Nephron (organoid): ENCODE measurements around the gene RALGDS.

Experiments
- H3K27ac Mint-ChIP-seq, 3 experiments: 2 replicates each; pipeline ENCODE4 v1.8.0; 2020; ENCODE audit warnings: mixed read lengths in 3 of 3, mild to moderate bottlenecking in 2 of 3, moderate library complexity in 1 of 3
- H3K27me3 Mint-ChIP-seq: 2 replicates; pipeline ENCODE4 v1.8.0; 2021; ENCODE audit warnings: low read depth, mild to moderate bottlenecking, moderate library complexity, mixed read lengths
- H3K36me3 Mint-ChIP-seq: 2 replicates; pipeline ENCODE4 v1.8.0; 2020; ENCODE audit warnings: low read depth, mixed read lengths
- H3K4me1 Mint-ChIP-seq: 2 replicates; pipeline ENCODE4 v1.8.0; 2020; ENCODE audit warnings: mixed read lengths
- H3K4me3 Mint-ChIP-seq, 3 experiments: 2 replicates each; pipeline ENCODE4 v1.8.0; 2020; ENCODE audit warnings: mild to moderate bottlenecking in 3 of 3, mixed read lengths in 3 of 3, moderate library complexity in 2 of 3
- H3K9me3 Mint-ChIP-seq: 2 replicates; pipeline ENCODE4 v1.8.0; 2020; ENCODE audit warnings: mixed read lengths
- TF ChIP-seq, protein P1 (sequence below), 3 experiments: fragments of 200-600 bp; sonication (generic); IDR thresholded peaks; one replicate each; pipeline ENCODE4 v1.5.0; 2021; ENCODE audit warnings: antibody characterized with exemption in 3 of 3; ENCODE audit not compliant: unreplicated experiment in 3 of 3

RALGDS gene

DNA sequence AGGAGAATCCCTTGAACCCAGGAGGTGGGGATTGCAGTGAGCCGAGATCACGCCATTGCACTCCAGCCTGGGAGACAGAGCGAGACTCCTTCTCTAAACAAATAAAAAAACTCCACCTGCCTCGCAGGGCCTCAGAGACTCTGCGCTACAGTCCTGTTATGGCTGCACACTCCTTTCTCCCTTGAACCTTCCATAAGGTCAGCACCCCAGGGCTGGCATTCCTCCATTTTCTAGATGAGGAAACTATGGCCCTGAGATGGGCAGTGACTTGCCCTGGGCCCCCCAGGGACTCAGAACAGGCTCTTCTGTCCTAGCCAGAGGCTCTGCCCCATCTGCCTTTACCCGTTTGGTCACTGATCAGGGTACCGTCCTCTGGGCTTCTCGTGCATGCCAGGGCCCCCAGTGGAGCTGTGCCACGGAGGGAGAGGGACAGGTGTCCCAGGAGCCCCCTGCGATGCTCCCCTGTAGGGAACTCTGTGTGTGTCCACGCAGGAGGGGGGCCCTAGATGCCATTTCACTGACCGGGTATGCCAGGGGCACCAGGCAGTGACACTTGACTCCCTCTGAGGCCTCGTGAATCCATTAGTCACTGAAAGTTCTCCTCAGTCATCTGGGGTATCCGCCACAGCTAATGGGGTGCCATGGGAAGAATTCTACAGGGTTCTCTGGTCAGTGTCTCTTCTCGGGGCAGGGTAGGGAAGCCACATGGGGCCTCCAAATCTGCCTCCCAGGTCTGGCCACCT, 16.2 kb downstream of the RALGDS start:
- no peak overlapping the region for H3K4me3 Mint-ChIP-seq
- TF ChIP-seq, protein P1, sequence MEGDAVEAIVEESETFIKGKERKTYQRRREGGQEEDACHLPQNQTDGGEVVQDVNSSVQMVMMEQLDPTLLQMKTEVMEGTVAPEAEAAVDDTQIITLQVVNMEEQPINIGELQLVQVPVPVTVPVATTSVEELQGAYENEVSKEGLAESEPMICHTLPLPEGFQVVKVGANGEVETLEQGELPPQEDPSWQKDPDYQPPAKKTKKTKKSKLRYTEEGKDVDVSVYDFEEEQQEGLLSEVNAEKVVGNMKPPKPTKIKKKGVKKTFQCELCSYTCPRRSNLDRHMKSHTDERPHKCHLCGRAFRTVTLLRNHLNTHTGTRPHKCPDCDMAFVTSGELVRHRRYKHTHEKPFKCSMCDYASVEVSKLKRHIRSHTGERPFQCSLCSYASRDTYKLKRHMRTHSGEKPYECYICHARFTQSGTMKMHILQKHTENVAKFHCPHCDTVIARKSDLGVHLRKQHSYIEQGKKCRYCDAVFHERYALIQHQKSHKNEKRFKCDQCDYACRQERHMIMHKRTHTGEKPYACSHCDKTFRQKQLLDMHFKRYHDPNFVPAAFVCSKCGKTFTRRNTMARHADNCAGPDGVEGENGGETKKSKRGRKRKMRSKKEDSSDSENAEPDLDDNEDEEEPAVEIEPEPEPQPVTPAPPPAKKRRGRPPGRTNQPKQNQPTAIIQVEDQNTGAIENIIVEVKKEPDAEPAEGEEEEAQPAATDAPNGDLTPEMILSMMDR (IDR thresholded peaks at IDR 0.05; ENCODE audit: unreplicated experiment in 3 of 3): no peak
- H3K27ac Mint-ChIP-seq: no peak overlapping the region
- H3K9me3 Mint-ChIP-seq: no peaks in the 10 kb centered on the region
- H3K4me1 Mint-ChIP-seq: peaks cover under 1% of the 10 kb centered on the region
- peaks cover 25% of the 10 kb centered on the region for H3K36me3 Mint-ChIP-seq
- H3K27me3 Mint-ChIP-seq: no peaks in the 10 kb centered on the region

DNA sequence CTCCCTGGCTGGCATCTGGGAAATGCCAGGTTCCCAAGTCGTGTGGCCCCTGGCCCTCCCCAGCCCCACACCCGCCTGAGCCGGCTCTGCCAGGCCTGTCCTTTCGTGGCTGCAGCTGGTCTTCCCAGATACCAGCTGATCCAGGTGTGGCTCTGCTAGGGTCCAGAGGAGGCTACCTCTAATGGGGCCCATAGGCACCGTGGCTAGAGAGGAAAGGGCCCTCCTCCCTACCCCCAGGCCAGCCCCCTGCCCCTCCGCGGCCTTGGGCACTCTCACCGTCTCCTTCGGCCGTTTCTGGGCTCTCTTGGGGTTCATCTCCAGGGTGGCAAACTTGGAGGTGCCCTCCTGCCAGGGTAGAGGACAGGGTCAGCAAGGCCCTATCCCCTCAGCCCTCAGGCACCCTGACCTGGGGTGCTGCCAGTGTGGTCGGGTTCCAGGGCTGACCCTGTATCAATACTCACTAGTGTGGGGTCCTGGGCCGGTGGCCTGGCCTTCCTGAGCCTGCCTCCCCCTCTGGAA, 17.0 kb downstream of the RALGDS start:
- Mint-ChIP-seq H3K27ac (no peak overlapping the region), H3K4me1 (peaks cover 4% of the 10 kb centered on the region), H3K4me3 (no peak overlapping the region), H3K9me3 (peaks cover 4% of the 10 kb centered on the region), H3K36me3 (peaks cover 28% of the 10 kb centered on the region), H3K27me3 (no peaks in the 10 kb centered on the region)
- TF ChIP-seq, protein P1 (IDR thresholded peaks at IDR 0.05; ENCODE audit: unreplicated experiment in 3 of 3): no peak

- no peaks in the 10 kb centered on the region for H3K27me3 Mint-ChIP-seq
- H3K36me3 Mint-ChIP-seq: peaks cover 35% of the 10 kb centered on the region
- H3K27ac Mint-ChIP-seq: no peak overlapping the region
- peaks cover 4% of the 10 kb centered on the region for H3K4me1 Mint-ChIP-seq
- H3K9me3 Mint-ChIP-seq: peaks cover 5% of the 10 kb centered on the region
- no peak overlapping the region for H3K4me3 Mint-ChIP-seq
- TF ChIP-seq, protein P1 (IDR thresholded peaks at IDR 0.05; ENCODE audit: unreplicated experiment in 3 of 3): peak; percentile 86 to 93 (median 90)
These were observed 17.7 kb downstream of the RALGDS start for GRCh38 chr9:133103183-133103986.

- Mint-ChIP-seq H3K4me1 (peaks cover 4% of the 10 kb centered on the region), H3K27me3 (no peaks in the 10 kb centered on the region), H3K36me3 (peaks cover 45% of the 10 kb centered on the region), H3K4me3 (no peak overlapping the region), H3K27ac (no peak overlapping the region), H3K9me3 (peaks cover 6% of the 10 kb centered on the region)
- TF ChIP-seq, protein P1 (IDR thresholded peaks at IDR 0.05; ENCODE audit: unreplicated experiment in 3 of 3): no peak
These were observed 18.6 kb downstream of the RALGDS start for GRCh38 chr9:133102190-133103021.

DNA sequence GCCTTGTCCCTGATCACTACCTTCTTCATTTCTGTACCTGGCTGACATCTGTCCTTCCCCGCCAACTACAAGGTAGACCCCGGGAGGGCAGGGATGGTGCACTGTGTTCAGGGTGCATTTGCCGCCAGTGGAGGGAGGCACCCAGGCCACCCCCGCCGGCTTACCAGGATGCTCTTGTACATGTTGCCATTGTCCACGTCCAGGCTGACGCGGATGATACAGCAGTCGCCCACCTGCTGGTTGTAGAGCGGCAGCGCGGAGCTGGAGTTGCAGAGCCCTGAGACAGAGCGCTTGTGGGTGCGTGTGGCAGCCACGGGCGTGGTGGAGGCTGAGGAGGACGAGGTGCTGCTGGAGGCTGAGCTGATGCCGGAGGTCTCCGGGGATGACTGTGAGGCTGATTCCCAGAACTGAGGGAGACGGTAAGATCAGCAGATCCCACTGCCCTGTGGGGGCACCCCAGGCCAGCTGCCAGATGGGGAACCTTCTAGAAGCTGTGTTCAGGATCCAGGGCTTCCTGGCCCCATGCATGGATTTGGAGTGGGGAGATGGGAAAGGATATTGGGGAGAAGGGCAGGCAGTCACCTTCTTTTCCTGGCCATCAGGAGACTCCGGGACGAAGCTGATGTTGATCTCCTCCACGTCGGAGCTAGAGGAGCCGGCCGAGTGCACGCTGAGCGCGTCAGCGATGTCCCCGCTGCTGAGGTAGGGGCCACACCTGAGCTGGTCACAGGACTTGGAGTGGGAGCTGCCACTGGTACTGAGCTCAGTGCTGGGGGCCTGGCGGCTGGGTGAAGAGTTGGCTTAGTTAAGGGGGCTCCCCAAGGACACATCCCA, 19.5 kb downstream of the RALGDS start:
- H3K36me3 Mint-ChIP-seq: peaks cover 51% of the 10 kb centered on the region
- no peaks in the 10 kb centered on the region for H3K27me3 Mint-ChIP-seq
- TF ChIP-seq, protein P1 (IDR thresholded peaks at IDR 0.05; ENCODE audit: unreplicated experiment in 3 of 3): no peak
- no peak overlapping the region for H3K27ac Mint-ChIP-seq
- peaks cover 4% of the 10 kb centered on the region for H3K4me1 Mint-ChIP-seq
- no peak overlapping the region for H3K4me3 Mint-ChIP-seq
- H3K9me3 Mint-ChIP-seq: peaks cover 9% of the 10 kb centered on the region
